DOHH2 (cell line): Measurements from ENCODE around the gene RBM17.

Experiments used
- H3F3A ChIP-seq: fragments of 200-600 bp; sonication (generic), shearing (Covaris generic); 2 replicates; pipeline ENCODE4 v1.6.0; 2016; ENCODE audit warnings: antibody characterized with exemption, mild to moderate bottlenecking; ENCODE audit not compliant: control insufficient read depth, insufficient read depth
- H3K27ac ChIP-seq: fragments of 200-600 bp; sonication (generic); 2 replicates; pipeline ENCODE4 v1.5.1; 2014; ENCODE audit warnings: low read depth, mild to moderate bottlenecking, low read length, moderate library complexity
- H3K27me3 ChIP-seq: fragments of 200-600 bp; sonication (generic); 2 replicates; pipeline ENCODE4 v1.6.1; 2014; ENCODE audit warnings: mild to moderate bottlenecking, low read length, mixed read lengths; ENCODE audit not compliant: control insufficient read depth
- H3K36me3 ChIP-seq: fragments of 200-600 bp; sonication (generic); 2 replicates; pipeline ENCODE4 v1.6.1; 2014; ENCODE audit warnings: mild to moderate bottlenecking, low read length, moderate library complexity, mixed read lengths; ENCODE audit not compliant: control insufficient read depth
- H3K4me1 ChIP-seq: fragments of 200-600 bp; sonication (generic); 2 replicates; pipeline ENCODE4 v1.6.1; 2014; ENCODE audit warnings: mild to moderate bottlenecking, low read length, mixed read lengths; ENCODE audit not compliant: control insufficient read depth
- H3K4me2 ChIP-seq: fragments of 200-600 bp; sonication (generic); 2 replicates; pipeline ENCODE4 v1.6.0; 2014; ENCODE audit warnings: mild to moderate bottlenecking, low read length, moderate library complexity
- H3K4me3 ChIP-seq: fragments of 200-600 bp; sonication (generic); 2 replicates; pipeline ENCODE4 v1.5.1; 2014; ENCODE audit warnings: mild to moderate bottlenecking, low read length, mixed read lengths
- H3K79me2 ChIP-seq: fragments of 200-600 bp; sonication (generic); 2 replicates; pipeline ENCODE4 v1.6.1; 2014; ENCODE audit warnings: mild to moderate bottlenecking, low read length, mixed read lengths; ENCODE audit not compliant: control insufficient read depth
- H3K9me2 ChIP-seq: fragments of 200-600 bp; sonication (generic); replicated peaks from 2 replicates; pipeline ENCODE4 v1.6.1; 2014; ENCODE audit warnings: mild to moderate bottlenecking, low read length, mixed read lengths; ENCODE audit not compliant: control insufficient read depth
- H3K9me3 ChIP-seq: fragments of 200-600 bp; sonication (generic); 2 replicates; pipeline ENCODE4 v1.6.1; 2014; ENCODE audit warnings: antibody characterized with exemption, low read length, mixed read lengths; ENCODE audit not compliant: control insufficient read depth, insufficient read depth
- H4K20me1 ChIP-seq: fragments of 200-600 bp; sonication (generic); 2 replicates; pipeline ENCODE4 v1.6.0; 2014; ENCODE audit warnings: low read depth, mild to moderate bottlenecking, antibody characterized with exemption, low read length, moderate library complexity; ENCODE audit not compliant: control insufficient read depth, insufficient read depth
- CTCF ChIP-seq: fragments of 200-600 bp; sonication (generic); IDR thresholded peaks from one replicate; pipeline ENCODE4 v1.5.1; 2014; ENCODE audit warnings: antibody characterized with exemption, mild to moderate bottlenecking, low read depth, low read length; ENCODE audit not compliant: poor library complexity, severe bottlenecking
- EZH2phosphoT487 ChIP-seq: fragments of 200-600 bp; sonication (generic); IDR thresholded peaks from 2 replicates; pipeline ENCODE4 v1.6.1; 2017; ENCODE audit warnings: borderline replicate concordance, mild to moderate bottlenecking, antibody characterized with exemption, low read length, moderate library complexity, mixed read lengths

Gene RBM17

GRCh38 chr10:6116806-6117205 is 28.0 kb downstream of the RBM17 start:
- Histone ChIP-seq H4K20me1 (no peaks in the 10 kb centered on the region), H3K9me3 (no peaks in the 10 kb centered on the region), H3F3A (peaks cover 32% of the 10 kb centered on the region; the same call in 1 of the 2 replicates), H3K36me3 (peaks cover 50% of the 10 kb centered on the region), H3K4me1 (no peaks in the 10 kb centered on the region), H3K79me2 (no peaks in the 10 kb centered on the region), H3K9me2 (no peaks in the 10 kb centered on the region), H3K4me2 (no peak overlapping the region), H3K27ac (no peak overlapping the region), H3K27me3 (no peaks in the 10 kb centered on the region), H3K4me3 (no peak overlapping the region)
- TF ChIP-seq CTCF (no peak), EZH2phosphoT487 (no peak)

GRCh38 chr10:6117711-6118110 is 28.9 kb downstream of the RBM17 start:
- peaks cover 32% of the 10 kb centered on the region; the same call in 1 of the 2 replicates for H3F3A ChIP-seq
- H3K4me1 ChIP-seq: no peaks in the 10 kb centered on the region
- H3K9me2 ChIP-seq: no peaks in the 10 kb centered on the region
- no peak overlapping the region for H3K4me2 ChIP-seq
- peaks cover 41% of the 10 kb centered on the region for H3K36me3 ChIP-seq
- no peaks in the 10 kb centered on the region for H3K27me3 ChIP-seq
- H4K20me1 ChIP-seq: no peaks in the 10 kb centered on the region
- no peaks in the 10 kb centered on the region for H3K9me3 ChIP-seq
- no peaks in the 10 kb centered on the region for H3K79me2 ChIP-seq
- TF ChIP-seq EZH2phosphoT487: no peak
- TF ChIP-seq CTCF: no peak
- H3K27ac ChIP-seq: no peak overlapping the region
- H3K4me3 ChIP-seq: no peak overlapping the region

GRCh38 chr10:6119423-6119822 is 30.6 kb downstream of the RBM17 start:
- Histone ChIP-seq H3K27me3 (no peaks in the 10 kb centered on the region; the same call in 1 of the 2 replicates), H3K4me3 (no peak overlapping the region), H3K27ac (no peak overlapping the region), H3K79me2 (no peaks in the 10 kb centered on the region), H4K20me1 (no peaks in the 10 kb centered on the region), H3F3A (peaks cover 21% of the 10 kb centered on the region; the same call in 1 of the 2 replicates), H3K9me3 (no peaks in the 10 kb centered on the region), H3K4me2 (no peak overlapping the region), H3K4me1 (no peaks in the 10 kb centered on the region), H3K36me3 (peaks cover 24% of the 10 kb centered on the region), H3K9me2 (no peaks in the 10 kb centered on the region)
- TF ChIP-seq CTCF (no peak), EZH2phosphoT487 (no peak)
